22Rv1 (cell line): ENCODE data around the gene RAD51D.

Experiments used
- CTCF ChIP-seq: fragments of 450-650 bp; IDR thresholded peaks from 2 replicates; pipeline ENCODE4 v1.5.1; 2017; ENCODE audit warnings: mild to moderate bottlenecking
- ZFX ChIP-seq: fragments of 450-650 bp; IDR thresholded peaks from 2 replicates; pipeline ENCODE4 v1.6.1; 2017; ENCODE audit warnings: antibody characterized with exemption, borderline replicate concordance

GRCh38 chr17:35076874-35077273 lies 42.8 kb downstream of the RAD51D start:
- TF ChIP-seq CTCF (no peak), ZFX (no peak)
